M059J (cell line): ENCODE results near the gene DCHS1. TPM values are rescaled to one million over a fixed set of nuclear protein-coding genes. Genes with fewer than 3 reads are reported as not detected.
A peak's percentile ranks its signal among the peaks of the same experiment; 100 is the strongest.

ENCODE experiments used
- DNase-seq: peaks from one replicate; pipeline ENCODE4 v3.0.0-alpha.2; 2012; ENCODE audit warnings: low read depth
- total RNA-seq: library from RNA; depleted of rRNA; stranded (reverse); fragments of >200 nt; shearing (Covaris generic); gene quantifications from 2 replicates; pipeline ENCODE4 v1.2.3, GENCODE V29; 2014

The DCHS1 gene
- total RNA-seq, 1 experiment from 2014 or later, result 8.8 TPM

DNA sequence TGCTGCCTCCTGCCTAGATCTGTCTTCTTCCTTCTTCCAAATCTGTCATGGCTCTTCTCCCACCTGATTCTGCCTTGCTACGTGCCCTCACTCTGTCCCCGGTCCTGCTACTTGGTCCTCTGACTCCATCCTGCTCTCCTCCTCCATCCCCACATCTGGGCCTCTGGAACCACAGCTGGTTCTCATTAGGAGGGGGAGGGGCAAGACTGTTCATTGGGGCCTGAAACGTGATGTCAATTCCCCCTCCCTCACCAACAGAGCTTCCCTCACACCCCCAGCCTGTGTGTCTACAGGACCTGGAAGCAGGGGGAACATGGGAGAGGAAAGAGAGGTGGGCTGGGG, 9.1 kb downstream of the DCHS1 start:
- DNase-seq, result no peak

DNA sequence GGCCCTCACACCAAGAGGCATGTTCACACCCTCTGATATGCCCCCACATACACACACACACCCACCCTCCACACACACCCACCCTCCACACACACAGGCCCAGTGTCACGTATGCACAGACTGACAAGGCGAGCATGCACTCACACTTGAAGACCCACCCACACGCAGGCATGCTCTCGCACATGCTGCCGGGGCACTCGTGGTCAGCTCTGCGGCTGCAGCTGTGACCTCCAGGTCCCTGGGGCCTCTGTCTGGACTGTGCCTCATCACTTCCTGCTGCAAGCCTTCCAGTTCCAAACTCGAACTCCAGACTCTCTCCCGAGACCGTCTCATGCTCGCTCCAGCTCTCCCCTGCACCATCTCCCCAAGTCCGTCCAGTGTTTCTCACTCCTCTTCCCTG, 9.5 kb downstream of the DCHS1 start:
- DNase-seq, result no peak

DNA sequence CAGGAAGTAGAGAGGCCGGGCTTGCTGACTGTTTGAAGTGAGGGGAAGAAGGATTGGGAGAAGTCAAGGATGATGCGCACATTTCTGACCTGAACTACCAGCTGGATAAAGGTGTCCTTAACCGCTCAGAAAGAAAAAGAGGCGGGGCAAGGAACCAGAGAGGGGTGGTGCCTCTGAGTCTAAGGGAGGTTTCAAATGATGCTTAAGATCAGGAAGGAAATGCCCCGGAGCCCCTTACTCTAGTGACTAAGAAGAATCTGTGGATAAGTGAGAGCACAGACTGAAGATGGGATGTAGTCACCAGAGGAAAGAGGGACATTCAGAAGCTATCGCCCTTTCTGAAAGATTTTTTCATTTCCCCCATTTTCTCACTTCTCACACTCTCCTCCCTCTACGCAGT, 12.7 kb downstream of the DCHS1 start:
- DNase-seq, result no peak

DNA sequence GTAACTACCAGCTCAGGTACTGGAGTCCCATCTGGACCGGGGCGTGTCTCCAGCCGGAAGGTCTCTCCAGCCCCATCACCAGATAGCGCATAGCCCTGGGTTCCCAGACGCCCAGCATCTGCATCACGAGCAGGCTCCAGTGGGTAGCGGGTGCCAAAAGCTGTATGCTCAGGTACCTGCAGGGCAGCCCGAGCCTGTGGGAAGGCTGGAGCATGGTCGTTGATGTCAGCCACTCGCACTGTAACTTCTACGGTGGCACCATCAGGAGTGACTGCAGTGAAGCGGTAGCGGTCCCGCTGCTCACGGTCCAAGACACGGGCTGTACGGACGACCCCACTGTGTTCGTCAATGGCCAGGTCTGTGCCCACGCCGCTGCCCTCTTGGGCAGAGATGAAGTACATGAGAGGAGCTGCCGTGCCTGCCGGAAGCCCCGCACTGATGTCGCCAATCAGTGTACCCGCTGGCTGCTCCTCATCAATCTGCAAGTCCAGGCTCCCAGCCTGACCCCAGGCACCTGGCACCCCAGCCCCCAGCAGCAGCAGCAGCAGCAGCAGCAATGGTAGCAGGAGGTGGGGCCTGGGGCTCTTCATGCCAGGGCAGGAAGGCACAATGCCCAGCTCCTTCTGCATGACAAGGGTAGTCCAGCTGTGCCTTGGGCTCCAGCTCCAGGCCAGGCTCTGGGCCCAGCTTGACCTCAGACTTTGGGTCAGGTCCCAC, 14.5 kb downstream of the DCHS1 start:
- DNase-seq, result no peak

DNA sequence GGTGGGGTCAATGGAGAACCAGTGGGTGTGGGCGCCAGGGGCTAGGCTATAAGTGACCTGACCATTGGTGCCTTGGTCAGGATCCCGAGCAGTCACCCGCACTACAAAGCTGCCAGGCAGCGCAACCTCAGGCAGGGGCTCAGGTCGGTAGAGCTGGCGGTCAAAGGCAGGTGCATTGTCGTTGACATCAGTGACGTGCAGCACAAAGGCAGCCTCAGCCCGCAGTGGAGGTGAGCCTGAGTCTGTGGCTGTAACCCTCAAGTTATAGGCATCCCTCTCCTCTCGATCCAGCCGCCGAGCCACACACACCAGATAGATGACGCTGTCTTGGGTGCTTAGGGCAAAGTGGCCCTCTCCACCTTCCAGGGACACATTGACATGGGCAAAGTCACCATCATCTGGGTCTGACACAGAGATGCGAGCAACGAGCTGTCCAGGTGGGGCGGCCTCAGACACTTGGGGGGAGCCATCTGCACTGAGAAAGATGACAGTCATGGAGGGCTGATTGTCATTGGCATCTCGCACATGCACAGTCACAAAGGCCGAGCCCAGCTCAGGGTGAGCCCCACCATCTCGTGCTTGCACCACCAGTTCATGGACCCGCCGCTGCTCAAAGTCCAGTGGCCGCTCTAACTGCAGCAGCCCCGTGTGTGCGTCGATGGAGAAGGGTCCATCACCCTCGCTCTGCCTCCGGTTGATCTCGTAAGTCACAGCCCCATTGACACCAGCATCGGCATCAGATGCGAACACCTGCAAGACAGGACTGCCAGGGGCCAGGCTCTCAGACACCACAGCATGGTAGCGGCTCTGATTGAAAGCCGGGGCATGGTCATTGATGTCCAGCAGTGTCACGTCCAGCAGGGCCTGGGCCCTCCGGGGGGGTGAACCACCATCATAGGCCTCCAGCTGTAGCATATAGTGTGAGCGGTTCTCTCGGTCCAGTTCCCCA, 15.3 kb downstream of the DCHS1 start:
- no peak for DNase-seq

DNA sequence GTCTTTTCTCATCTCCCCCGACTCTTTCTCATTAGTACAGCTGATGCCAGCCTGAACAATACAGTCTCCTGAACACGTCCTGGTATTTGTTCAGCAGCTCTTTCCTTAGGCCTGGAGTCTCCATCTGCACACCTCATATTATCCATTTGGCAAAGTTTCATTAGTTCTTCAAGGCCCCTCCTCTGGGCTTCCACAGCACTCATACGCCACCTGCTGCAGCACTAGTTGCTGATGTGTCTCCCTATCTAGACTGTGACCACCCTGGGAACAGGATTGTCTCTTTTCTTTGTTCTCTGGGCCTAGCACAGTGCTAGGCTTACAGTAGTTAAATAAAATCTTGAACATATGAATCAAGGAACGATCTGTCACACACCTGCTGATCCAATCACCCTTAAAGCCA, 17.2 kb downstream of the DCHS1 start:
- peak; percentile 35 for DNase-seq

DNA sequence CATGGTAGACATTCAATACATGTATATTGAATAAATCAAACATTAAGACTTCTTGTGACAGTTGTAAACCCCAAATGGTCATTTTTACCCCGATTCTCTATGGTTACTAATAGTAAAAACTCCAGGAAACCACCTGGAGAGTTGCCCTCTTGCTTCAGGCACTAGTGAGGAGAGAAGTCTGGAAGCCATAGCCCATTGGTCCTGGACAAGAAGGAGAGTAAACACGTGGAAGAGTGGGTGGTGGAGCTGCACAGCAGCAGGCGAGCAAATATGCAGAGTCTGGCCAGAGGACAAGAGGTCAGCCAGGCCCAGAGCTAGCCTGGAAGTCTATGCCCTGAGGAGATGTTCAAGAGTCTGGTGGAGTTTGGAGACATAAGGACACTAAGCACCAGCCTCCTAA, 17.7 kb downstream of the DCHS1 start:
- peak; percentile 97 for DNase-seq

DNA sequence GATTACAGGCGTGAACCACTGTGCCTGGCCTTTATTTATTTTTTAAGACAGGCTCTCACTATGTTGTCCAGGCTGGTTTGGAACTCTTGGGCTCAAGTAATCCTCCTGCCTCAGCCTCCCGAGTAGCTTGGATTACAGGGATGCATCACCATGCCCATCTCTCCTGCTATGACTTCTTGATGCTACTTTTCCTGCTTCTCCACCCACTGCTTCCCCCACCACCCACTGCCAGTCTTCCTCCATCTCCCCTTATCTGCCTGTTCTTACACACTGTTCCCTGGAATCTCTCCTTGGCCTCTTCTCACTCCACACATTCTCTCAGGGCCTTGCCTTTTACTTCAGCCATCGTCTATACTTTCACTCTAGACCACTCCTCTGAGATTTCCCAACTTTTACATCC, 19.1 kb downstream of the DCHS1 start:
- DNase-seq, result no peak

DNA sequence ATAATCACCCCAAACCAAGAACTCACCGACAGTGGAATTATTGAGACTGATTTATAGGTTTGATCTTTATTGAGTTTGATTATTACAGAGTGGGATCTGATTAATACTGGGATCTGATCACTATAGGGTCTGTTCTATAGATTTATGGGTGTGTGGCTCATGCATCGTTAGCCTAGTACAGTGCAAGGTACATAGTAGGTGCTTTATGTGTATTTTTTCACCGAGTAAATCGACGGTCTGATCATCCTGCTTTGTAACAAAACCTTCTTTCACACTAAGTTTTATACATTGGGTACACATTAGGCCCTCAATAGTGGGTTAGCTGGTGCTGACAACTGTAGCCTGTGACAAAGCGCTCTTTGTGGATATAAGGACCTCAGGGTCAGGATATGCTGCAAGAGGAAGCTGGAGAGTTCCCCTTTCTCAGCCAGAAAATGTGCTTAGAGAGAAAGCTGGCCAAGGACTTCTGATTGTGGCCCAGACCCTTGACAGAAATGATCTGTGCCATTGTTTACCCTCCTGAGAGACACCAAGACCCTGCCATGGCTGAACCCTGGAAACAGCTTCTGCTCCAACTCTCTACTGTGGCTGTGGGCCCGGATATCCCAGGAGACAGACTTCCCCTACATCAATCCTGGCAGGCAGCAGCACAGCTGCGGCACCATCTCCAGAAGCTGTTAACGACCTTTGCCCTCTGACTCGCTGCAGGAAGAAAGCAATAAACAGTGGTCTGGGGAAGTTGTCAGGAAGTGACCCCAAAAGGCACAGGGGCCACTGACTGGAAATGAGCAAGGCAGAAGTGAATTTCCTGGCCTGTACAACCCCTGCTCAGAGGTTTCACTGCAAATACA, 20.3 kb downstream of the DCHS1 start:
- peak; percentile 62 for DNase-seq

DNA sequence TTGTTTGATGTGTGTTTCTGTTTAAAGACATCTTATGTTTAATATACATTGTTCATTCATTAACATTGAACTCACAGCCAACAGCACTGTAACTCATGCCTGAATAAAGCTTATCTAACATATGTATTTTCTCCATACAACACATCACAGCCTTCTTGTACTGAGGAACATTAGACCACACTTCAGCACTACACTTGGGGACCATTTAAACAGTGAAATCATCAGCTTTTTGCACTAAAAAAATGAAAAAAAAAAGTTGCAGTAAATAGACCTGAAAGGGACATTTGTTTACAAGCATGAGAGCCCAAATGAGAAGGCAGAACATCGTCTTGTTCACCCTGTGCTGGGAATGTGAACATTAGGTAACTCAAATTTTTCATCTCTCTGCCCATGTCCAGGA, 21.1 kb downstream of the DCHS1 start:
- DNase-seq, result no peak

DNA sequence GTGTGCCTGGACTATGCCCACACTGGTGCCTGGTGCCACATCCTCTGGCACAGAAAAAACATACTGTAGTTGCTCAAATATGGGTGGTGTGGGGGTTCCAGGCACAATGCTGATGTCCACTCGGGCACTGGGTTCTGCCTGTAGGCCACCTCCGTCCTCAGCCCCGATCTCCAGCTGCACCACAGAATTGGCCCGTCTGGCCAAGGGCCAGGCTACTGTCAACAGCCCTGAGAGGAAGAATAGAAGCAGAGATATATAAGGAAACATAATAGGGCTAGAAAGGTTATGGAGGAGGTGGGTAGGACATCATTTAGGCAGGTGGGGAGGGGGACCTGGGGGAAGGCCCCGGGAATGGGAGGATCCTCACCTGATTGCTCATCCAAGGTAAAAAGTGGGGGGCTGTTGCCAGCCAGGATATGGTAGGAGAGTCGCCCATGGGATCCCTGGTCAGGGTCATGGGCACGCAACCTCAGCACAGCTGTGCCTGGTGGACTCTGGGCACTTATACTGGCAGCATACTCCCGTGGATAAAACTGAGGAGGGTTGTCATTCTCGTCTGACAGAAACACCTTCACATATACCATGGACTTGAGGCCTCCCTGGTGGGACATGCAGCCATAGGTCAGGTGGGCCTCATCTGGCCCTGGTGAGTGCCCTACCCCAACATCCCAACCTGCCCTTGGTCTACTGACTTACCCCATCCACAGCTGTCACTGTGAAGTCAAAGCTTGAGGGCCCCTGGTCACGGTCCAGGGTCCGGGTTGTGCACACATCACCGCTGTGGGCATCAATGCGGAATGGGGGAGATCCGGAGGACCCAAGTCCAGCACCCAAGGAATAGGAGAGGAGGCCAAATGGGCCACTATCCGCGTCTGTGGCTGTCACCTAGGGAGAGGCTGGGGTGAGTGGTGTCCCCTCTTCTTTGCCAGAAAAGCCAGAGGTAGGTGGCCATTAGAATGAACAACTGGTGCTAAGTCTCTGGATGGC, 21.9 kb downstream of the DCHS1 start:
- DNase-seq, result no peak

DNA sequence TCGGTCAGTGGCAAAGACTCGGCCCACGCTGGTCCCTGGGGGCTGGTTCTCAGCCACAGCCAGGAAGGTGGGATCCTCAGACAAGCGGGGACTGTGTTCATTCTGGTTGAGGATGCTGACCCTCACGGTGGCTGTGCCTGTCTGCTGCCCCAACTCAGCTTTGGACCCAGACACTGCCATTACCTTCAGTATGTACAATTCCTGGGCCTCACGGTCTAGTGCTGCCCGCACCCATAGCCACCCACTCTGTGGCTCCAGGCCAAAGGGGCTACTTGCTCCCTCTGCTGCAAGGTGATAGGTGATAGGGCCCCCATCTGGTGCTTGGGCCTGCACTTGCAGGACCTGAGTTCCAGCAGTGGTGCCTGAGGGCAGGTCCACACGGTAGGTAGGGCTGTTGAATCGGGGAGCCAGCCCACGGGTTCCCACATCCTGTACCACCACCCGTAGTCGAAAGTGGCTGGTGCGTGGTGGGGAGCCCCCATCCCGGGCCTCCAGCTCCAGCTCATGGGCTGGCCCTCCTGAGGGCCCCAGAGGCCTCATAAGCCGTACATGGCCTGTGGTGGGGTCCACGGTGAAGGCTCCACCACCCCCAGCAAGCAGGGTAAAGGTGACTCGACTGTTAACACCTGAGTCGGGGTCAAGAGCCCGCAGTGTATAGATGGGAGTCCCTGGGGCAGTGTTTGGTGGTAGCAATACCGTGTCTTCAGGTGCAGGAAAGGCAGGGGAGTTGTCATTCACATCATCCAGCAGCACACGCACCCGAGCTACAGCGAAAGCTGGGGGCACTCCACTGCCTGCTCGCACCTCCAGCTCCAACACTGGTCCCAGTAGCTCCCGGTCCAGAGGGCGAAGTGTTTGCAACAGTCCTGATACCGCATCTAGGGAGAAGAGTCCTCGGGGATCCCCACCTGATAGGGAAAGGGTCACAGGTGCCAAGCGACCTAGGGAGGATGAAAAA, 23.2 kb downstream of the DCHS1 start:
- DNase-seq, result no peak

DNA sequence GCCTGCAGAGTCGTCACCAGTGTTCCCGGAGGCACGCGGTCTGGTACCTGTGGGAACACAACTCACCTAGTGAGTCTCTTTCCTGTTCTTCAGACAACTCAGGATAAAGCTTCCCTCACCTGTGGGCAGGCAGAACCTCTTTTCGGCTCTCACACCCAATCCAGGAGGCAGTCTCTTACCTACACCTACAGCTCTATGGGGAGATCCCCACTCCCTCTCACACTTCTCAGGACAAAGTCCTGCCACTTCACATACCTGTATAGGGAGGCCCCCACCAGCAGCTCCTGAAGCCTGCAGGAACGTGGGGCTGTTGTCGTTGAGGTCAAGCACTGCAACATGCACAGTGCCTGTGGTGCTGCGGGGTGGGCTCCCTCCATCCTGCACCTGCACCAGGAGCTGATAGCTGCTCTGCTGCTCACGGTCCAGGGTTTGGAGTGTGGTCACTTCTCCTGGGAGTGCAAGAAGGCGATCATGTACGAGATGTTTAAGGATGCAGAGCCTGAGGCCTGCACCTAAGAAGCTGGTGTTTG, 24.2 kb downstream of the DCHS1 start:
- no peak for DNase-seq

DNA sequence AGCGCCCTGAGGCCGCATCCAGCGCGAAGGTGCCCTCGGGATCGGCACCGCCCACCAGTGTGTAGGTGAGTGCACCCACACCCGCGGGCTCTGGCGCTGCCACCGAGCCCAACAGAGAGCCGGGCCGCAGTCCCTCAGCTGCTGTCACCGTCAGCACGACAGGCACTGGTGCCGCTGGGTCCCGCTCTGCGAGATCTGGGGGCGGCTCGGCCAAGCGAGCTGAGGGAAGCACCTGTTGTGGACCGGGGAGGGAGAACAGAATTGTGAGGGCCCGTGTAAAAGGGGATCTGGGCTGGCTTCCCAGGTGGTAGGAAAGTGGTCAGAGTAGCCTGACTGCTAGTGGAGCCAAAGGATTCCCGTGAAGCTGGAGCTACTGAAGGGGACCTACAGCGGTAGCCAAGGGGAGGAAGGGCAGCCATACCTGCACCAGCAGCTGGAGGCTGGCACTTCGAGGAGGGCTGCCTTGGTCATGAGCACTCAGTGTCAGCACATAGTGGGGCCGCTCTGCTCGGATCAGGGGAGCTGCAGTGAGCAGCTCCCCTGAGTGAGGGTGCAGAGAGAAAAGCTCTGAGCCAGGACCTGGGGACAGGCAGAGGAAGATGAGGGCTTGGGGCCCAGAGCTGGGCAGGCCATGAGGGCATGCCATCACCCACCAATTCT, 24.8 kb downstream of the DCHS1 start:
- DNase-seq, result no peak

DNA sequence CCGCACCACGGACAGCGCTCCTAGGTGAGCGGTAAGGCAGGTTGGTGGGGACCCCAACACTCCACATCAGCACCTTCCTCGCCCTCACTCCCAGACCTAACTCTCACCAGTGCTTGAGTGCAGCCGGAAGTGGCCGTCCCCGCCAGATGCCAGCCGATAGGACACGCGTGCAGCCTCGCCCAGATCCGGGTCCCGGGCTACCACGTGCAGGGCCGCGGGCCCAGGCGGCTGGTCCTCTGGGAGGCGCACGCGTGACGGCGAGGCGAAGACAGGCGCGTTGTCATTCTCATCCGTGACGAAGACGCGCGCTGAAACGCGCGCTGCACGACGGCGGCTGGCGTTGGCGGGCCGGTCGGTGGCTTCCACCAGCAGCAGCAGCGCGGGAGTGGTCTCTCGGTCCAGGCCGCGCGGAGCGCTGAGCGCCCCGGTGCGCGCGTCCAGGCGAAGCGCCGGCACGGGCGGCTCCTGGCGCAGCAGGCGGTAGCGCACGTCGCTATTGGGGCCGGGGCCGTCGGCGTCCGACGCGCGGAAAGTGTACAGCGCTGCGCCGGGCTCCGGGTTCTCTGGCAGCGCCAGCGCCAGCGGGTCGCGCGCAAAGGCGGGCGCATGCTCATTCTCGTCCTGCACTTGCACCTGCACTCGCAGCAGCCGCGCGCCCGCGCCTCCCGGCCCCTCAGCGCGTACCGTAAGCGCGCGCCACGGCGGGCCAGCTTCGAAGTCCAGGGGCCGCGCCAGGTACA, 25.5 kb downstream of the DCHS1 start:
- no peak for DNase-seq

DNA sequence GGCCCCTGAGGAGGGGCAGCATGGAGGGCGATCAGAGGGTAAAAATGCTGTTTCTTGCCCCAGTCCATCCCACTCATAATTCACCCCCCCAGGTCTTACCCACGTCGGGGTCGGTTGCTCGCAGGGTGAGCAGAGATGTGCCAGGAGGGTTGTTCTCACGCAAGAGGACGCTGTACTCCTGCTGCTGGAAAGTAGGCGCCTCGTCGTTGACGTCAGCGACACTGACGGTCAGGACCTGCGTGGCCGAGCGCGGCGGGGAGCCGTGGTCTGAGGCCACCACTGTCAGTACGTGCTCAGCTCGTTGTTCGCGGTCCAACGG, 26.1 kb downstream of the DCHS1 start:
- DNase-seq, result no peak

DNA sequence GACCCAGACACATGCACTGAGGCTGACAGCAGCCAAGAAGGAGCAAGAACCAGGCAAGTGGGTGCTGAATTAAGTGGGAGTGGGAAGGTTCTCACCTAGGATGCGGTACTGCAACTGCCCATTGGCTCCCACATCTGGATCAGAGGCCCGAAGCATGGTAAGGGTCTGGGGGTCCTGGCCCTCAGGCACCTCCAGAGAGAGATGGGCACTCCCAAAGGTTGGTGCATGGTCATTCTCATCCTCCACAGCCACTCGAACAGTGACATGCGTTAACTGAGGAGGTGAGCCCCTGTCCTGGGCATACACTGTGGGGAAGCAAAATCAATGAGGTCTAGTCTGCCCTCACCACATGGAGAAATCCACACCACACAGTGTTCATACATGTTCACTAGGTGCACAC, 27.1 kb downstream of the DCHS1 start:
- no peak for DNase-seq

DNA sequence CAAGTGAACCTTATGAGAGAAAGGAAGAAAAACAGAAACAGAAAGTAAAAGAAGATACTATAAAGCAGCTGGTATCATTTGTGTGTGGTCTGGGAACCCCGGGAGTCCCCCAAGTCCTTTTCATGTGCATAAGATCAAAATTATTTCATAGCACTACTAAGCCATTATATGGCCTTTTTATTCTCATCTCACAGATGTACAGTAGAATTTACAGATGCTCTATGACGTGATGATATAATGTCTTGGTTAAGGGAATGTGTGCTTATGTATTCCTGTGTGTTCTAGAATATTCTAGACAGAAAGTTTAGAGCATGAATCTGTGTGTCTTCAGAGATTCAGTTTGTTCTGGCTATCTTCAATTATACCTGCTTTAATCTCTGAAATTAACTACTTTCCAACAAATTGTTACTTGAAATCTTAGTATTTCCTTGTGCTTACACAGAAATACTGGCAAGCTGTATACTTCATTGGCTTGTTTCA, 27.8 kb downstream of the DCHS1 start:
- DNase-seq, result no peak
